HTR-8/SVneo (cell line): ENCODE measurements around the gene DPP6.
"Not testable (repeated sequence)": the region's sequence is repeated elsewhere in the genome, so short reads cannot be mapped to it uniquely, and the experiment has no call there.

ENCODE experiments used
- DNase-seq: peaks from one replicate; pipeline ENCODE4 v3.0.0; 2011; ENCODE audit warnings: low spot score, mixed read lengths; ENCODE audit not compliant: insufficient read length
- FAIRE-seq: peaks from 2 replicates; lab custom pipeline; 2011; peaks lifted over from hg19 to GRCh38; lab: Jason Lieb, UNC

The DPP6 gene

GRCh38 chr7:154922472-154922871 lies 870.3 kb downstream of the DPP6 start:
- not testable (repeated sequence) for FAIRE-seq, DNase-seq

- no peak for FAIRE-seq
- peak; percentile 35 for DNase-seq
Measured at GRCh38 chr7:154927624-154928125, 875.5 kb downstream of the DPP6 start.

- no peak for FAIRE-seq
- DNase-seq, result peak; percentile 71
Measured at GRCh38 chr7:154928136-154929005, 876.2 kb downstream of the DPP6 start.

- DNase-seq (peak; percentile 7), FAIRE-seq (no peak)
Measured at GRCh38 chr7:154929006-154929726, 877.0 kb downstream of the DPP6 start.

GRCh38 chr7:154931906-154932305 lies 879.7 kb downstream of the DPP6 start:
- FAIRE-seq, result no peak
- DNase-seq, result no peak

GRCh38 chr7:154934353-154934952 lies 882.3 kb downstream of the DPP6 start:
- not testable (repeated sequence) for FAIRE-seq, DNase-seq

GRCh38 chr7:154937837-154938236 lies 885.6 kb downstream of the DPP6 start:
- FAIRE-seq, result no peak

GRCh38 chr7:154942691-154943090 lies 890.5 kb downstream of the DPP6 start:
- FAIRE-seq (no peak), DNase-seq (no peak)

More at GRCh38 chr7:154937837-154938236, 885.6 kb downstream of the DPP6 start:
- no peak for DNase-seq
